Loucy (cell line): ENCODE results near the gene SH3BP5.

ENCODE experiments used
- H2AFZ ChIP-seq: fragments of 200-600 bp; sonication (generic); 2 replicates; pipeline ENCODE4 v1.6.0; 2016; ENCODE audit warnings: antibody characterized with exemption, mild to moderate bottlenecking, low read length, moderate library complexity
- H3F3A ChIP-seq: fragments of 200-600 bp; 2 replicates; pipeline ENCODE4 v1.6.0; 2016; ENCODE audit warnings: antibody characterized with exemption, low read depth, mild to moderate bottlenecking
- H3K27me3 ChIP-seq: fragments of 200-600 bp; sonication (generic); 2 replicates; pipeline ENCODE4 v1.6.1; 2014; ENCODE audit warnings: low read length, mild to moderate bottlenecking; ENCODE audit not compliant: insufficient read depth, poor library complexity, severe bottlenecking
- H3K36me3 ChIP-seq: fragments of 200-600 bp; sonication (generic); 2 replicates; pipeline ENCODE4 v1.6.1; 2016; ENCODE audit warnings: low read length; ENCODE audit not compliant: insufficient read depth
- H3K4me1 ChIP-seq: fragments of 200-600 bp; sonication (generic); 2 replicates; pipeline ENCODE4 v1.5.1; 2014; ENCODE audit warnings: low read length, mild to moderate bottlenecking; ENCODE audit not compliant: insufficient read depth, poor library complexity, severe bottlenecking
- H3K4me2 ChIP-seq: fragments of 200-600 bp; sonication (generic); 2 replicates; pipeline ENCODE4 v1.6.0; 2014; ENCODE audit warnings: antibody characterized with exemption, low read length, low read depth, mild to moderate bottlenecking; ENCODE audit not compliant: poor library complexity, severe bottlenecking
- H3K4me3 ChIP-seq: fragments of 200-600 bp; sonication (generic); 2 replicates; pipeline ENCODE4 v1.5.1; 2014; ENCODE audit warnings: low read length, mild to moderate bottlenecking, mixed read lengths; ENCODE audit not compliant: poor library complexity, severe bottlenecking
- H3K79me2 ChIP-seq: fragments of 200-600 bp; sonication (generic); 2 replicates; pipeline ENCODE4 v1.6.1; 2014; ENCODE audit warnings: low read length; ENCODE audit not compliant: insufficient read depth
- H3K9ac ChIP-seq: fragments of 200-600 bp; sonication (generic); 2 replicates; pipeline ENCODE4 v1.6.0; 2014; ENCODE audit warnings: mild to moderate bottlenecking, low read depth, low read length, moderate library complexity; ENCODE audit not compliant: poor library complexity, severe bottlenecking
- H3K9me2 ChIP-seq: fragments of 200-600 bp; sonication (generic); replicated peaks from 2 replicates; pipeline ENCODE4 v1.6.1; 2016; ENCODE audit warnings: low read depth, low read length, mixed read lengths
- H3K9me3 ChIP-seq: fragments of 200-600 bp; sonication (generic); 2 replicates; pipeline ENCODE4 v1.6.1; 2014; ENCODE audit warnings: mild to moderate bottlenecking, antibody characterized with exemption, low read length, low read depth; ENCODE audit not compliant: insufficient read depth
- H4K20me1 ChIP-seq: fragments of 200-600 bp; sonication (generic); 2 replicates; pipeline ENCODE4 v1.6.0; 2014; ENCODE audit warnings: antibody characterized with exemption, low read length, mild to moderate bottlenecking; ENCODE audit not compliant: insufficient read depth, poor library complexity, severe bottlenecking
- CTCF ChIP-seq: fragments of 200-600 bp; sonication (generic); conservative IDR thresholded peaks from 2 replicates; pipeline ENCODE4 v1.5.1; 2014; ENCODE audit warnings: mild to moderate bottlenecking, antibody characterized with exemption, low read length
- EZH2phosphoT487 ChIP-seq: fragments of 200-600 bp; IDR thresholded peaks from 2 replicates; pipeline ENCODE4 v1.6.1; 2018; ENCODE audit warnings: antibody characterized with exemption, mild to moderate bottlenecking, moderate library complexity, borderline replicate concordance

Gene SH3BP5

GRCh38 chr3:15281817-15282216 is 50.6 kb downstream of the SH3BP5 start:
- no peak overlapping the region for H3K9ac ChIP-seq
- no peaks in the 10 kb centered on the region for H3K27me3 ChIP-seq
- H3K79me2 ChIP-seq: peaks cover 48% of the 10 kb centered on the region; the same call in 1 of the 2 replicates
- H3K36me3 ChIP-seq: no peaks in the 10 kb centered on the region
- H3K4me3 ChIP-seq: no peak overlapping the region
- TF ChIP-seq CTCF (no peak), EZH2phosphoT487 (no peak)
- no peaks in the 10 kb centered on the region for H3F3A ChIP-seq
- no peak overlapping the region for H3K4me2 ChIP-seq
- H3K4me1 ChIP-seq: peaks cover 34% of the 10 kb centered on the region
- H4K20me1 ChIP-seq: no peaks in the 10 kb centered on the region
- no peak overlapping the region for H2AFZ ChIP-seq
- no peaks in the 10 kb centered on the region for H3K9me2 ChIP-seq
- H3K9me3 ChIP-seq: no peaks in the 10 kb centered on the region

- H4K20me1 ChIP-seq: no peaks in the 10 kb centered on the region
- no peaks in the 10 kb centered on the region for H3K36me3 ChIP-seq
- no peaks in the 10 kb centered on the region for H3K9me3 ChIP-seq
- H2AFZ ChIP-seq: no peak overlapping the region
- peaks cover 51% of the 10 kb centered on the region; the same call in 1 of the 2 replicates for H3K79me2 ChIP-seq
- H3K9me2 ChIP-seq: no peaks in the 10 kb centered on the region
- TF ChIP-seq EZH2phosphoT487: no peak
- TF ChIP-seq CTCF: no peak
- H3K4me3 ChIP-seq: no peak overlapping the region
- no peaks in the 10 kb centered on the region for H3F3A ChIP-seq
- H3K4me1 ChIP-seq: peaks cover 40% of the 10 kb centered on the region
- H3K4me2 ChIP-seq: no peak overlapping the region
- H3K27me3 ChIP-seq: no peaks in the 10 kb centered on the region
- H3K9ac ChIP-seq: no peak overlapping the region
Measured at GRCh38 chr3:15280853-15281532, 51.4 kb downstream of the SH3BP5 start.

- Histone ChIP-seq H3K36me3 (no peaks in the 10 kb centered on the region), H3K9ac (peak overlapping the region; percentile 44), H4K20me1 (no peaks in the 10 kb centered on the region), H3F3A (no peaks in the 10 kb centered on the region), H3K79me2 (peaks cover 44% of the 10 kb centered on the region; the same call in 1 of the 2 replicates), H3K4me2 (no peak overlapping the region), H2AFZ (no peak overlapping the region), H3K9me2 (no peaks in the 10 kb centered on the region), H3K4me3 (no peak overlapping the region), H3K9me3 (no peaks in the 10 kb centered on the region), H3K4me1 (peaks cover 45% of the 10 kb centered on the region), H3K27me3 (no peaks in the 10 kb centered on the region)
- no peak for TF ChIP-seq CTCF
- no peak for TF ChIP-seq EZH2phosphoT487
Measured at GRCh38 chr3:15279671-15280402, 52.5 kb downstream of the SH3BP5 start.
